HepG2 (cell line): ENCODE measurements around the gene ST6GALNAC4. TPM values are rescaled to one million over a fixed set of nuclear protein-coding genes. Genes with fewer than 3 reads are reported as not detected.

Source experiments
- AFF4 ChIP-seq: sonication (generic); formaldehyde crosslinking; IDR thresholded peaks from 2 replicates; pipeline ENCODE4 v1.4.0; 2020; ENCODE audit warnings: missing genetic modification reagents
- FOXA1 ChIP-seq, 2 experiments: fragments of 450-650 bp in 1 of 2; sonication (generic) in 1 of 2; formaldehyde crosslinking in 1 of 2; IDR thresholded peaks; 2 replicates each; pipeline versions ENCODE4 v1.4.0 to v1.6.1; 2016 to 2020; ENCODE audit warnings: missing genetic modification reagents in 1 of 2
- FOXJ3 ChIP-seq: sonication (generic); formaldehyde crosslinking; IDR thresholded peaks from 2 replicates; pipeline ENCODE4 v1.4.0; 2020; ENCODE audit warnings: missing genetic modification reagents, mild to moderate bottlenecking, borderline replicate concordance
- GATAD2A ChIP-seq: IDR thresholded peaks from 2 replicates; pipeline ENCODE4 v1.6.1; 2016
- HNRNPL ChIP-seq: fragments of 200-400 bp; formaldehyde crosslinking; IDR thresholded peaks from 2 replicates; pipeline ENCODE4 v1.6.1; 2017; ENCODE audit warnings: mild to moderate bottlenecking, low read depth, low read length
- ISX ChIP-seq: sonication (generic); formaldehyde crosslinking; conservative IDR thresholded peaks from 2 replicates; pipeline ENCODE4 v1.5.0; 2020; ENCODE audit warnings: missing genetic modification reagents
- JARID2 ChIP-seq: sonication (generic); formaldehyde crosslinking; IDR thresholded peaks from 2 replicates; pipeline ENCODE4 v1.8.1; 2023; ENCODE audit warnings: missing genetic modification reagents, inconsistent platforms; ENCODE audit not compliant: insufficient replicate concordance
- KLF11 ChIP-seq: IDR thresholded peaks from 2 replicates; pipeline ENCODE4 v1.6.1; 2016; ENCODE audit warnings: missing compliant biosample characterization
- MTA1 ChIP-seq: sonication (generic); formaldehyde crosslinking; IDR thresholded peaks from 2 replicates; pipeline ENCODE4 v1.4.0; 2020; ENCODE audit warnings: missing genetic modification reagents, mild to moderate bottlenecking, borderline replicate concordance
- NFE2 ChIP-seq: sonication (generic); formaldehyde crosslinking; IDR thresholded peaks from 2 replicates; pipeline ENCODE4 v1.4.0; 2020; ENCODE audit warnings: missing genetic modification reagents
- ONECUT2 ChIP-seq: sonication (generic); formaldehyde crosslinking; IDR thresholded peaks from 2 replicates; pipeline ENCODE4 v1.4.0; 2020; ENCODE audit warnings: missing genetic modification reagents
- PATZ1 ChIP-seq: sonication (generic); formaldehyde crosslinking; IDR thresholded peaks from 2 replicates; pipeline ENCODE4 v1.4.0; 2020; ENCODE audit warnings: missing genetic modification reagents
- POGK ChIP-seq: sonication (generic); formaldehyde crosslinking; conservative IDR thresholded peaks from 2 replicates; pipeline ENCODE4 v1.8.0; 2022; ENCODE audit warnings: mild to moderate bottlenecking, moderate library complexity, missing genetic modification reagents
- RELA ChIP-seq: sonication (generic); formaldehyde crosslinking; IDR thresholded peaks from 2 replicates; pipeline ENCODE4 v1.4.0; 2020; ENCODE audit warnings: missing genetic modification reagents
- UBTF ChIP-seq: sonication (generic); formaldehyde crosslinking; IDR thresholded peaks from 2 replicates; pipeline ENCODE4 v1.4.0; 2020; ENCODE audit warnings: mild to moderate bottlenecking, missing genetic modification reagents
- ZBTB43 ChIP-seq: sonication (generic); formaldehyde crosslinking; conservative IDR thresholded peaks from 2 replicates; pipeline ENCODE4 v1.4.0; 2020; ENCODE audit warnings: missing genetic modification reagents
- ZNF292 ChIP-seq: sonication (generic); formaldehyde crosslinking; IDR thresholded peaks from 2 replicates; pipeline ENCODE4 v1.8.1; 2022; ENCODE audit warnings: mild to moderate bottlenecking, low read depth, missing genetic modification reagents, borderline replicate concordance
- polyA plus RNA-seq, 8 experiments: library from polyadenylated mRNA; depleted of rRNA in 3 of 8; stranded (reverse) in 7 of 8; unstranded in 1 of 8; fragments of >200 nt; fragmentation: Illumina TruSeq in 4 of 8; extraction: Trizol in 4 of 8; gene quantifications; 2 replicates each; pipeline versions ENCODE4 v1.2.1 to v1.2.3, GENCODE V29; 2011 to 2016; ENCODE audit warnings: low read depth in 4 of 8, missing spikeins in 1 of 8, mixed read lengths in 1 of 8; ENCODE audit not compliant: insufficient read depth in 1 of 8
- total RNA-seq, 5 experiments: library from RNA; depleted of rRNA; stranded (reverse); fragments of >200 nt; fragmentation: Illumina TruSeq; extraction: Trizol; gene quantifications; 2 replicates each; pipeline ENCODE4 v1.2.3, GENCODE V29; 2016; ENCODE audit warnings: low read depth in 1 of 5

ST6GALNAC4 gene
- total and polyA plus RNA-seq, 2 of the 13 experiments (the other 11 are each of a cell fraction or from before 2014, with no cell fraction given) = 18.8 to 27.7 TPM

- TF ChIP-seq AFF4 (CRISPR knock-in tag) = 0 out of 2 replicates have a peak, but pooled peaks have one; percentile 23
- no peak for TF ChIP-seq ISX (CRISPR knock-in tag)
- no peak for TF ChIP-seq ONECUT2
- TF ChIP-seq PATZ1 (CRISPR knock-in tag) = peak; percentile 76
- no peak for TF ChIP-seq JARID2 (CRISPR knock-in tag)
- no peak for TF ChIP-seq ZBTB43
- no peak for TF ChIP-seq ZNF292 (CRISPR knock-in tag)
- no peak for TF ChIP-seq FOXA1 (IDR thresholded peaks at IDR 0.05)
- peak; percentile 50; the same call in 1 of the 2 replicates for TF ChIP-seq FOXA1 (CRISPR knock-in tag; IDR thresholded peaks at IDR 0.05)
- 0 out of 2 replicates have a peak, but pooled peaks have one; percentile 38 for TF ChIP-seq POGK (CRISPR knock-in tag)
- 0 out of 2 replicates have a peak, but pooled peaks have one; percentile 36 for TF ChIP-seq FOXJ3 (CRISPR knock-in tag)
- TF ChIP-seq MTA1 (CRISPR knock-in tag) = 0 out of 2 replicates have a peak, but pooled peaks have one; percentile 13
- TF ChIP-seq UBTF (CRISPR knock-in tag) = peak; percentile 74; the same call in 1 of the 2 replicates
- no peak for TF ChIP-seq RELA (CRISPR knock-in tag)
- no peak for TF ChIP-seq NFE2
- TF ChIP-seq HNRNPL = peak; percentile 40; the same call in 1 of the 2 replicates
- no peak for TF ChIP-seq KLF11
- peak; percentile 42; the same call in 1 of the 2 replicates for TF ChIP-seq GATAD2A (CRISPR knock-in tag)
Observed at GRCh38 chr9:127898433-127899127, 18.3 kb downstream of the ST6GALNAC4 start (continued).
